Measurements from ENCODE around the gene RNF11.

RNF11 gene

DNA sequence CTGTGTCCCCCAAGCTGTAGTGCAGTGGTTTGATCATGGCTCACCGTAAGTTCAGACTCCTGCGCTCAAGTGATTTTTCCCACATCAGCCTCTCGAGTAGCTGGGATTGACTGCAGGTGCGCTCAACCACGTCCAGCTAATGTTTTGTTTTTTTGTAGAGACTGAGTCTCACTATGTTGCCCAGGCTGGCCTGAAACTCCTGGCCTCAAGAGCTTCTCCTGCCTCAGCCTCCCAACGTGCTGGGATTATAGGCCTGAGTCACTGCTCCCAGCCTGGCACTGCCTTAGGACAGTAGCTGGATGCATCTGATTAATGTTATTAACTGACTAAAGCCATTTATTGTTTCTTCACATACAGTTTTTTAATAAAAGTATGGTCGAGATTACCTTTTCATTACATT is 40.2 kb downstream of the RNF11 start:
- Mint-ChIP-seq H3K27ac (ENCODE audit: low read depth) (no peak overlapping the region), H3K4me3 (no peak overlapping the region), H3K4me1 (no peaks in the 10 kb centered on the region), H3K36me3 (ENCODE audit: insufficient read depth) (peaks cover 21% of the 10 kb centered on the region), H3K9me3 (no peaks in the 10 kb centered on the region), H3K27me3 (no peaks in the 10 kb centered on the region)
- ATAC-seq (replicated peaks; ENCODE audit: extremely low read depth, poor library complexity, severe bottlenecking) (no peak), DNase-seq (ENCODE audit: low spot score in 2 of 2) (no peak)

DNA sequence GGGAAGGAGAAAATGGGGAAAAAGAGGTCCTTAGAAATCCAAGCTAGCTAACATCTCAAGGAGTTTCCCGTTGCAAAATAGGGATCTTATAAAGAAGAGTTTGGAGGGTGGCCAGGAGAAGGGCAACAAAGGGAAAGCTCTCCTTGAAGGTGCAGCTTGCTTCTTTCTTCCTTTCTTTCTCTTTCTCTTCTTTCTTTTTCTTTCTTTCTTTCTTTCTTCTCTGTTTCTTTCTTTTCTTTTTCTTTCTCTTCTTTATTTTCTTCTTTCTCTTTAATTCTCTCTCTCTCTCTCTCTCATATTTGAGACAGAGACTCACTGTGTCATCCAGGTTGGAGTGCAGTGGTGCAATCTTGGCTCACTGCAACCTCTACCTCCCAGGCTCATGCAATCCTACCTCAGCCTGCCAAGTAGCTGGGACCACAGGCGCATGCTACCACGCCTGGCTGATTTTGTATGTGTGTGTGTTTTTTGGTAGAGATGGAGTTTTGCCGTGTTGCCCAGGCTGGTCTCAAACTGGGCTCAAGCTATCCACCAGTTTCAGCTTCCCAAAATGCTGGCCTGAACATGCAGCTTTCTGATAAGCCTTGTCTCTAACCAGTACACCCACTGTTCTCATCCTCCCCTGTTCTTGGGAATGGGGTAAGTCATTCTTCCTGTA is 44.4 kb downstream of the RNF11 start:
- ATAC-seq (replicated peaks; ENCODE audit: extremely low read depth, poor library complexity, severe bottlenecking) (no peak), DNase-seq (ENCODE audit: low spot score in 2 of 2) (no peak)
- no peaks in the 10 kb centered on the region for H3K27me3 Mint-ChIP-seq
- H3K36me3 Mint-ChIP-seq (ENCODE audit: insufficient read depth): peaks cover 15% of the 10 kb centered on the region
- H3K4me1 Mint-ChIP-seq: no peaks in the 10 kb centered on the region
- H3K4me3 Mint-ChIP-seq: no peak overlapping the region
- H3K27ac Mint-ChIP-seq (ENCODE audit: low read depth): no peak overlapping the region
- no peaks in the 10 kb centered on the region for H3K9me3 Mint-ChIP-seq

DNA sequence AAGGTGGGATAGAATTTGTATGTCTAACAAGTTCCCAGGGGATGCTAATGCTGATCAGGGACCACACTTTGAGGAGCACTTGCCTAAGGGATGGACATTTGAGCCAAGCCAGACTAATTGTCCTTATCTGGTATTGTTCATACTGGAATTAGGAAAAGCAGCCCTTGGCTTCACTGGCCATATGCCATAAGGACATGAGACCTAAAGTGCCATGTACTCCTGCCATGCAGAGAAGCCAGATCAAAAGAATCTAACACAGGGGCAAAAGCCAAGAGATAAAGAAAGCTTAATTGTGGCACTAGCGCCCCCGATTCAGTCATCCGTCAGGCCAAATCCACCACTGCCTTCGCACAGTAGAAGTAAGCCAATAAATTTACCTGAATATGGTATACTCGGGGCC is 45.7 kb downstream of the RNF11 start:
- Mint-ChIP-seq H3K27me3 (no peaks in the 10 kb centered on the region), H3K4me3 (no peak overlapping the region), H3K9me3 (no peaks in the 10 kb centered on the region), H3K27ac (ENCODE audit: low read depth) (no peak overlapping the region), H3K4me1 (no peaks in the 10 kb centered on the region), H3K36me3 (ENCODE audit: insufficient read depth) (peaks cover 12% of the 10 kb centered on the region)
- ATAC-seq (replicated peaks; ENCODE audit: extremely low read depth, poor library complexity, severe bottlenecking) (no peak), DNase-seq (ENCODE audit: low spot score in 2 of 2) (no peak)

DNA sequence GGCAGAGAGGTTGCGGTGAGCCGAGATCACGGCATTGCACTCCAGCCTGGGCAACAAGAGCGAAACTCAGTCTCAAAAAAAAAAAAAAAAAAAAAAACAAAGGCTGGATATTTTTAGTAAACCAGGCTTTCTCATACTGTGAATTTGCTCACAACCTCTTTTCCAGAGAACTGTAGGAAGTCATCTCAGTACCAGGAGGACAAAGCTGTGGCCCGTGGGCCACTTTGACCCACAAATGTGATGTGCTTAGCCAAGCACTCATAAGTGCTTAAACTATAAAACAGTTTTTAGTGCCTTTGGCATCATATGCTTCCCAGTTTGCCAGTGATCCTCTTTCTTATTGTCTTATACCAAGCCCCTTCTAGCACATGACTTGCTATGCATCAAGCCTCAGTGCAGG is 46.5 kb downstream of the RNF11 start:
- DNase-seq (ENCODE audit: low spot score in 2 of 2) (no peak), ATAC-seq (replicated peaks; ENCODE audit: extremely low read depth, poor library complexity, severe bottlenecking) (no peak)
- no peak overlapping the region for H3K27ac Mint-ChIP-seq (ENCODE audit: low read depth)
- no peaks in the 10 kb centered on the region for H3K4me1 Mint-ChIP-seq
- no peaks in the 10 kb centered on the region for H3K27me3 Mint-ChIP-seq
- H3K9me3 Mint-ChIP-seq: no peaks in the 10 kb centered on the region
- peaks cover 12% of the 10 kb centered on the region for H3K36me3 Mint-ChIP-seq (ENCODE audit: insufficient read depth)
- H3K4me3 Mint-ChIP-seq: no peak overlapping the region

DNA sequence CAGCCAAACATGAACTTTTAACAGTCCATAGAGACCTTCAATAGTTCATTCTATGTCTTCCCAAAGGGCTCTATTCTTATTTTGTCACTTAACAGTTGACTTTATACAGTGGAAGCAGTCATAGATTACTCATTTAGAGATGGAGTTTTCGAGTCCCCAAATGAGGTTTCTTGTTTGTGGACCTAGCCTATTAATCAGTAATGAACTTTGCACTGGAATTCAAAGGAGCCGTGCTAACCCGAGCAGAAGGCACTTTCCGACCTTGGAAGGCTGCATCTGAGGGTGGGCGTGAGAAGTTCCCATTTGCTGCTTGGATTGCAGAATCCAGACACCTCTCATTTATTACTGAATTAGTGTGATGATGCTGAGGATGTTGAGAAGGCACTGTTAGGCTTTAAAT is 47.9 kb downstream of the RNF11 start:
- peaks cover 10% of the 10 kb centered on the region for H3K36me3 Mint-ChIP-seq (ENCODE audit: insufficient read depth)
- DNase-seq (ENCODE audit: low spot score in 2 of 2) (no peak), ATAC-seq (replicated peaks; ENCODE audit: extremely low read depth, poor library complexity, severe bottlenecking) (no peak)
- no peaks in the 10 kb centered on the region for H3K9me3 Mint-ChIP-seq
- no peaks in the 10 kb centered on the region for H3K4me1 Mint-ChIP-seq
- H3K27ac Mint-ChIP-seq (ENCODE audit: low read depth): no peak overlapping the region
- H3K27me3 Mint-ChIP-seq: no peaks in the 10 kb centered on the region
- H3K4me3 Mint-ChIP-seq: no peak overlapping the region

DNA sequence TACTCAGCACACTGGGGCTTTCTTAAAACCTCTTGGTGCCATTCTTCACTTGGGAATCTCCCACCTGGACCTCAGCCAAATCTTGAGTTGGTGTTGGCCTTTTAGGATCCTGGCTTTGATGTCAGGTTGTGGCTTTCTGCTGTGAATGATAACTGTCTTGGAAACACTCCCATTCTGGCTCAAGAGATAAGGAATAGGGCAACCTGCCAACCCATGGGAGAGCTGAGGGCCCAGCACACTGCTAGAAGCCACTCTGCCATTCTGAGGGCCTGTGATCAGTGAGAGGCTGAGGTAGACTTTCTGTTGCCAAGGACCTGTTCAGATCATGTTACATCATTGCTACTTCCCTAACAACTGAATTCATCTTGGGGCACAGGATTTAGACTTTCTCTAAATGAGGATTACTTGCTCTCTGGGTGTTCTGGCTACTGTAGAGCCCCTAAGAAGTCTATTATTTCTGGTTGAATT is 48.4 kb downstream of the RNF11 start:
- Mint-ChIP-seq H3K4me3 (no peak overlapping the region), H3K4me1 (no peaks in the 10 kb centered on the region), H3K27ac (ENCODE audit: low read depth) (no peak overlapping the region)

DNA sequence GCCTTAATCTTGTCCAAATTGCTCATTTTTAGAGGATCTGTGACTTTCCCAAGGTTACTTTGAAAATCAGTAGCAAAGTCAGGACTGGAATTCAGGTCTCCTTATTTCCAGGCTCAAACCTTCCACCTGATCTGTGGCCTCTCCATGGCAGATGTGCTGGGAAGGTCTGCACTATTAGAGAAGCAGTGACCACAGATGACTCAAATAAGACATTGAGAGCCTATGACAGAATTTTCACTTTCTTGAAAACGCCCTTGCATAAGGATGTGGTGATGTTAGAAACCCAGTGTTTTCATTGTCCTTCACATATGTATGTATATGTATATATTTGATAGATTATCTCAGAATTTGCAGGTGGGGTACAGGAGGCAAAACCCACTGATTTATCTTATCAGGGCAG is 49.0 kb downstream of the RNF11 start:
- DNase-seq (ENCODE audit: low spot score in 2 of 2): no peak
- Mint-ChIP-seq H3K27me3 (no peaks in the 10 kb centered on the region), H3K36me3 (ENCODE audit: insufficient read depth) (peaks cover 7% of the 10 kb centered on the region), H3K27ac (ENCODE audit: low read depth) (no peak overlapping the region), H3K4me3 (no peak overlapping the region), H3K4me1 (no peaks in the 10 kb centered on the region), H3K9me3 (no peaks in the 10 kb centered on the region)
- ATAC-seq (replicated peaks; ENCODE audit: extremely low read depth, poor library complexity, severe bottlenecking): peak; percentile 58

More for the DNA sequence above, 48.4 kb downstream of the RNF11 start:
- Mint-ChIP-seq H3K27me3 (no peaks in the 10 kb centered on the region), H3K36me3 (ENCODE audit: insufficient read depth) (peaks cover 8% of the 10 kb centered on the region), H3K9me3 (no peaks in the 10 kb centered on the region)
- ATAC-seq (replicated peaks; ENCODE audit: extremely low read depth, poor library complexity, severe bottlenecking): no peak
- DNase-seq (ENCODE audit: low spot score in 2 of 2): no peak

DNA sequence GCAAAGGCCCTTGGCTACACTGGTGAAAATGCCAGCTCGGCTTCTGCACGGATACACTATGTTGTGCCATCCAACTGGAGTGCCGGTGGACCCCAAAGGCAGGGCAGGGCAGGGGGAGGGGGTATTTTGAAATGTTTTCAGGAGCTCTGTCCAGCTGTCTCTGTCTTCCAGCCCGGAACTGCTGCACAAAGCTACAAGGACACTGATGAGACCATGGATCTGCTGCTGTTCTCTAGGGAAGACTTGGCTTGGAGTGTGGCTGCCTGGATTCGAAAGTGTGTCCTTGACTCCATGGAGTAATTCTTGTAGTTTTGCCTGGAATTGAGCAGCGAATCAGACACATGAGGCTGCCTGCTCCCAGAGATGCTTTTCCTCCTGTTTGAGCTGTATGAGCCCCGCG is 51.9 kb downstream of the RNF11 start:
- Mint-ChIP-seq H3K4me1 (no peaks in the 10 kb centered on the region), H3K27ac (ENCODE audit: low read depth) (no peak overlapping the region), H3K4me3 (no peak overlapping the region), H3K36me3 (ENCODE audit: insufficient read depth) (peaks cover 5% of the 10 kb centered on the region), H3K9me3 (no peaks in the 10 kb centered on the region), H3K27me3 (no peaks in the 10 kb centered on the region)
- no peak for DNase-seq (ENCODE audit: low spot score in 2 of 2)
- no peak for ATAC-seq (replicated peaks; ENCODE audit: extremely low read depth, poor library complexity, severe bottlenecking)

DNA sequence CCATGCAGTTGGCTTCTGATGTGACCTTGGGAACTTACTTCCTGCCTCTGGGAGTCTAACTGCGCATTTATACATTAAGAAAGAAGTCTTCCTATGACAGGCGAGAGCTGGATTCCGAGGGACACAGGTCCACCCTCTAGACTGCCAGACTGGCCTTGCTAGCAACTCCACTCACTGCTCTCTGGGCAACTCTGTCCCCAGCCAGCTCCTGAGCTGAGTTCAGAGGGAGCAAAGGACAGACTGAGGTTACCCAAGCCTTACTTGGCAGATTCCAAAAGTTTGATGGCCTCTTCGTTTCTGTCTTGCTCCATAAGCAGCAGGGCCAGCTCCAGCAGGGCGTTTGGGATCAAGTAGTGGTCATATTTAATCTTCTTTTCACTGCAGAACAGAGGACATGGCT is 52.5 kb downstream of the RNF11 start:
- Mint-ChIP-seq H3K4me3 (no peak overlapping the region), H3K27ac (ENCODE audit: low read depth) (no peak overlapping the region), H3K4me1 (no peaks in the 10 kb centered on the region), H3K9me3 (no peaks in the 10 kb centered on the region), H3K27me3 (no peaks in the 10 kb centered on the region), H3K36me3 (ENCODE audit: insufficient read depth) (peaks cover 5% of the 10 kb centered on the region)
- ATAC-seq (replicated peaks; ENCODE audit: extremely low read depth, poor library complexity, severe bottlenecking): no peak
- DNase-seq (ENCODE audit: low spot score in 2 of 2): no peak

DNA sequence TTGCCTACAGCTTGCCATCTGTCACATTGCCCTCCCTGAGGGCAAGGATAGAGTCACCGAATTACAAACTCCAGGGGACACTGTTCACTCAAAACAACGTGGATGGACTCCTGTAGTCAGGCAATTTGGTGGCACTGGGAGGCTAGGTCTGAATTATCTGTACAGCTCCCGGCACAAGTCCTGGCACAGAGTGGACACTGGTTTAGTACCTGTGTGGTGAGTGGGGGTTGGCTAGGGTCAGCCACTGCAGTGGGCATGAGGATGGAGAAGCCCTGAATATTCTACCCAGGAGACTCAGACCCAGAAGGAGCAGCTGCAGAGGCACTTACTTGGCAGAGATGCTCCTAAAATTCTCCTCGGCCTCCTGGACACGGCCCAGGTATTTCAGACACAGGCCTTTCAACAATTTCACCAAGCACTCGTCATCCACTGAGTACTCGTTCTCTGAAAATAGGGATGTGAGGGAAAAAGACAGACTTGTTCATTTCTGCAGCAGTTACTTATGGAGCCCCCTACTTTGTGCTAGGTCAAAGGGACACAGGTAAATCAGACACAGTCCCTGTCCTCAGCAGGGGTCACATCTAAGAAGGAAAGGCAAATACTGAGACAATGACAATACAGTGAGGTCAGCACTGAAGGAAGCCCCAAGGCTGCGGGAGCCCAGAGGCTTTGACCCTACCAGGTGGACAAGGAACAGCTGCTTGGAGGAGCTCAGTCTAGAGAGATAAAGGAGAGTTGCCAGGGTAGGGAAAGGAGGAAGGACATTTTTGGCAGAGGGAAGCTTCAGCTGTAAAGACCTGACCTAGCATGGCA is 53.8 kb downstream of the RNF11 start:
- H3K4me1 Mint-ChIP-seq: peaks cover 1% of the 10 kb centered on the region

DNA sequence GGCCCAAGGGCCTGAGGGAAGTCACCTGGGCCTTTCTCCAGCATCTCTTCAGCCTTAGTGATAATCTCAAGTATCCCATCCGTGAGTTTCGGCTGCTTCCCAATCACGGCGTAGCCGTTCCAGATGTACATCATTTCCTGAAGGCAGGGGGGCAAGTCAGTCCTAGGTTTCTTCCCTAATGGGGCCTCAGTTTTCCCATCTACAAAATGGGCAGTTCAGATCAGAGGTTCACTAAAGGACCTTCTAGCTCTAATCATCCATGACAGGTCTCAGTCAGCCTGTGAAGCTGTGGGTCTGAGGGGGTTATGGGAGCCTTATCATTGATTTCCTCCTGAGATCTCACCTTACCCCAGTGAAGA is 54.4 kb downstream of the RNF11 start:
- Mint-ChIP-seq H3K27me3 (no peaks in the 10 kb centered on the region), H3K36me3 (ENCODE audit: insufficient read depth) (peaks cover 2% of the 10 kb centered on the region), H3K27ac (ENCODE audit: low read depth) (no peak overlapping the region), H3K9me3 (no peaks in the 10 kb centered on the region), H3K4me3 (no peak overlapping the region), H3K4me1 (peaks cover 6% of the 10 kb centered on the region)
- DNase-seq (ENCODE audit: low spot score in 2 of 2) (no peak), ATAC-seq (replicated peaks; ENCODE audit: extremely low read depth, poor library complexity, severe bottlenecking) (no peak)

More for the DNA sequence above, 53.8 kb downstream of the RNF11 start:
- Mint-ChIP-seq H3K36me3 (ENCODE audit: insufficient read depth) (peaks cover 4% of the 10 kb centered on the region), H3K27ac (ENCODE audit: low read depth) (no peak overlapping the region), H3K4me3 (no peak overlapping the region), H3K27me3 (no peaks in the 10 kb centered on the region), H3K9me3 (no peaks in the 10 kb centered on the region)
- ATAC-seq (replicated peaks; ENCODE audit: extremely low read depth, poor library complexity, severe bottlenecking): no peak
- no peak for DNase-seq (ENCODE audit: low spot score in 2 of 2)

DNA sequence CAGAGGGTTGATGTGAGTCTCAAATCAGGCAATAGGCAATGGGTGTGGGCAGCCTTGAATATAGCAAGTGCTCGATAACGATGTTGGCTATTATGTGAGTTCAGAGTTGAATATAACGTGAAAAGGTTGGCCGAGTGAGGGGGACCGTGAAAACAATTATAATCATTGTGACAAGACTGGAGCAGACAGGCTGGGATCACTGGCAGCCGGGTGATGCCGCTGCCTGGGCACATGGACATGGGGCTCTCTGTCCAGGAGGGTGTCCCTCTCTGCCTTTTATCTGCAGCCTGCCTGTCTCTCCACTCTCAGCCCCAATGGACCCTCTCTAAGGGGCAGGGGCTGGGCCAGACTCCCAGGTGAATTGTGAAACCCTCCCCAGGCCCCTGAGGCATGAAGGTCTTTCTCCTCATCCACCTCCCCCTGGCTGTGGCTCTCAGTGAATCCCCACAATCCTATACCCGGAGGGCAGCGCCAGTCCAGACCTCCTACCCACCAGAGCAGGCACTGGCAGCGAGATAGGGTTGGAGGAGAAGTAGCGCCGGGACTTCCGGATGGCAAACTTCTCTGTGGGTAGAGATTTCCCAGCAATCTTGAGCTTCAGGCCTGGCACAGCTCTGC is 57.9 kb downstream of the RNF11 start:
- Mint-ChIP-seq H3K4me1 (peaks cover 32% of the 10 kb centered on the region), H3K27me3 (no peaks in the 10 kb centered on the region), H3K4me3 (no peak overlapping the region), H3K9me3 (no peaks in the 10 kb centered on the region), H3K27ac (ENCODE audit: low read depth) (peak overlapping the region; percentile 8), H3K36me3 (ENCODE audit: insufficient read depth) (peaks cover 4% of the 10 kb centered on the region)
- DNase-seq (ENCODE audit: low spot score in 2 of 2): no peak
- no peak for ATAC-seq (replicated peaks; ENCODE audit: extremely low read depth, poor library complexity, severe bottlenecking)
